Omental fat pad (tissue), 4 donors: ENCODE measurements around the gene CDC42BPB. TPM values are rescaled to one million over a fixed set of nuclear protein-coding genes. Genes with fewer than 3 reads are reported as not detected.

Experiments
- ATAC-seq: fragments of 150-250 bp; one replicate; pipeline ENCODE4 v1.9.1; 2016; ENCODE audit warnings: mild to moderate bottlenecking, moderate library complexity; ENCODE audit not compliant: low FRiP score
- DNase-seq: peaks from one replicate; pipeline ENCODE4 v3.0.0-alpha.2; 2019; ENCODE audit warnings: low spot score
- CTCF ChIP-seq, 3 donors: fragments of 450-650 bp; IDR thresholded peaks; one replicate each; pipeline ENCODE4 v1.5.1; 2016 to 2017; ENCODE audit warnings: antibody characterized with exemption in 3 of 3, mild to moderate bottlenecking in 3 of 3, moderate library complexity in 2 of 3
- total RNA-seq, 4 donors: library from RNA; depleted of rRNA; stranded (reverse); fragments of >200 nt; gene quantifications; one replicate each; pipeline ENCODE4 v1.1.0, GENCODE V29; 2016

The CDC42BPB gene
- total RNA-seq, 4 donors from 2014 or later, result 63.7 to 131 (median 113) TPM

DNA sequence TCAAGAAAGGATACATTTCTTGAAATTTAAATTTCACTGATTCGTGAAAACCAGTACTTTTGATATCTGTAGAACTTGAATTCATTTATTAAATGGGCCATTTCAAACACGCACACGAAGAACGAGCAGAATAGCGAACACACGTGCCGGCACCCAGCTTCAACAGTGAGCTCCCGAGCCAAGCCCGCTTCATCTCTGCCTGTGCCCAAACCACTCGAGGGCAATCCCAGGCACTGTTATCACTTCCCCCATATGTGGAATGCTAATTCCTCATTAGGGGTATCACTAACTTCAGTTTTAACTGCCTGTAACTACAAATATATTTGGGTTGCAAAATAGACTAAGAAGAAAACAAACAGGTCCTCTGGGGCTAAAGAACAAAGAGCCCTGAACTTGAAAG, 86.9 kb downstream of the CDC42BPB start:
- DNase-seq, result no peak
- ATAC-seq, result no peak
- no peak for TF ChIP-seq CTCF (IDR thresholded peaks at IDR 0.05)

DNA sequence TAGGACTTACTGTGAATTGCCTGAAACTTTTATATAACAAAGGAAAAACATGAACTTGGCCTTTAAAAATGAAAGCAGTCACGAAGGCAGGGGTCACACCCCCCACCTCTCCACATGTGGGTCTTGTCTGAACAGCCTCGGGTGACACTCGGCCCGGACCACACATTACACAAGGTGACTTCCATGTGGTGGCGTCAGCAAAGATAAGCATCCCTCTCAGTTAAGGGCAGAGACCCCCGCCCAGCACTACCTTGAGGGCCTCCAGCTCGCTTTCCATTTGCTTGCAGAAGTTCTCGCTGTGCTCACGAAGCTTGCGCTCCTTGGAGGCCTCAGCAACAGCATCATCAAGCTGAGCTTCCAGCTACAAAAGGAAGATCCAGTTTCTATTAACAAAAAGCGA, 87.4 kb downstream of the CDC42BPB start:
- no peak for DNase-seq
- no peak for ATAC-seq
- TF ChIP-seq CTCF (IDR thresholded peaks at IDR 0.05), result no peak

GRCh38 chr14:102969060-102969791, 88.1 kb downstream of the CDC42BPB start:
- DNase-seq (no peak), ATAC-seq (no peak)
- TF ChIP-seq CTCF (IDR thresholded peaks at IDR 0.05), result no peak

- DNase-seq, result no peak
Measured at GRCh38 chr14:102968306-102968705, 89.0 kb downstream of the CDC42BPB start.

DNA sequence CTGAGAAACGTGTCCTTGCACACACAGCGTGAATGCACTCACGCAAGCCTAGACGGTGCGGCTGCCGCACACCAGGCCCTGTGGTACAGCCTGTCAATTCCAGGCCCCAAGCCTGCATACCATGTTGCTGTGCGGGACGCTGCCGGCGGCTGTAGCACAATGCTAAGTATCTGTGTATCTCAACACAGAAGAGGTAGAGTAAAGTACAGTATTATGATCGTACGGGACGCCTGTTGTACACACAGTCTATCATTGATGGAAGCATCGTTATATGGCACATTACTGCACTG, 89.9 kb downstream of the CDC42BPB start:
- DNase-seq (no peak), ATAC-seq (no peak)
- TF ChIP-seq CTCF (IDR thresholded peaks at IDR 0.05), result no peak

More at GRCh38 chr14:102968306-102968705, 89.0 kb downstream of the CDC42BPB start:
- no peak for ATAC-seq
- no peak for TF ChIP-seq CTCF (IDR thresholded peaks at IDR 0.05)

DNA sequence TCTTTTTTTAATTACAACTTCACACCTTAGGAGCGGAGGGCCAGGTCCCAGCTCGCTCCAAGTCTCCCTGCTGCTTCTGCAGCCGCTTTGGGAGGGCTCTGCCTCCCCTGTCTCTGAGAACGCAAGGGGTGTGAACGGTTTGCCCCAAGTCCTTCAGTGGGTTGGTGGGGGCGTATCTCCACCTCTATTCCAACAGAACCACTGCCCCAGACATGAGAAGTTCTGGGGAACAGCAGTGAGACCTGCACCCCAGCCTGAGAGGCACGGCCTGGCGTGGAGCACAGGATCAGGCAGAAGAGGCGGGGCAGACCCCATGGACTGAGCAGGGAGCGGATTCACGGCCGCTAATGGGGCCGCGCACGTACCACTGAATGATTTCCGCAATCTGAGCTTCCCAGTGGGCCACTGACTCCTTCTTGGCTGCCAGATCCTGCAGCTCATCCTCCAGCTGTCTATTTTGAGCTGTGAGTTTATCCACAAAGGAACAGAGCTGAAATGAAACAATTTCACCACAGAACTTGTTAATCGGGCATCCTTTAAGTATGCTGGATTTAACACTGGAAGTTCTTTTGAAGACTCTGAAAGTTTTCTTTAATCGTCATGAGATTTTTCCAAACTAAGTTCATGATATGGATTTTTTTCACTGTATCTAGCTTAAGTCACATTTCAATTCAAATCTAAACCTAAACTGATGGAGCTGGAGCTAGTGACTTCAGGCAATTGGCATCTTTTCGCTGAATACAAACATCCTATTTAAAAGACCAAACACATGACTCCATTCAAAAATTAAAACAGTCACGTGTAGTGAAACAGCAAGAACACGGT, 90.5 kb downstream of the CDC42BPB start:
- TF ChIP-seq CTCF (IDR thresholded peaks at IDR 0.05), result no peak
- no peak for ATAC-seq
- no peak for DNase-seq
